Adrenal gland (tissue), 12 donors: ENCODE measurements around the gene STX8. TPM values are rescaled to one million over a fixed set of nuclear protein-coding genes. Genes with fewer than 3 reads are reported as not detected.

Experiments used
- DNase-seq, 7 donors: peaks; one replicate each; pipeline ENCODE4 v3.0.0-alpha.2; 2019 to 2020
- H3K27ac ChIP-seq, 5 donors: fragments of 200-600 bp; sonication (generic) in 4 of 5; 1 replicate in 3 of 5; 2 replicates in 2 of 5; pipeline versions ENCODE4 v1.5.1 to v1.8.0; 2016 to 2020; ENCODE audit warnings: mild to moderate bottlenecking in 1 of 5
- H3K27me3 ChIP-seq: fragments of 200-600 bp; 2 replicates; pipeline ENCODE4 v1.8.0; 2021
- H3K36me3 ChIP-seq, 2 donors: fragments of 200-600 bp; replicated peaks in 1 of 2; 1 replicate in 1 of 2; 2 replicates in 1 of 2; pipeline versions ENCODE4 v1.5.1 to v1.8.0; 2018 to 2022
- H3K4me1 ChIP-seq, 2 donors: fragments of 200-600 bp; replicated peaks in 1 of 2; 1 replicate in 1 of 2; 2 replicates in 1 of 2; pipeline versions ENCODE4 v1.5.1 to v1.8.0; 2018 to 2021
- H3K4me3 ChIP-seq, 4 donors: fragments of 200-600 bp; sonication (generic) in 3 of 4; one replicate each; pipeline ENCODE4 v1.5.1; 2016 to 2018
- H3K9me3 ChIP-seq, 3 donors: fragments of 200-600 bp; sonication (generic) in 1 of 3; replicated peaks in 1 of 3; 1 replicate in 2 of 3; 2 replicates in 1 of 3; pipeline versions ENCODE4 v1.5.1 to v1.8.0; 2016 to 2021
- CTCF ChIP-seq, 6 experiments: fragments of 450-650 bp in 4 of 6; fragments of 200-600 bp in 2 of 6; sonication (generic) in 1 of 6; IDR thresholded peaks; 1 replicate in 5 of 6; 2 replicates in 1 of 6; pipeline versions ENCODE4 v1.5.1 to v1.8.0; 2016 to 2021; ENCODE audit warnings: antibody characterized with exemption in 6 of 6, mild to moderate bottlenecking in 2 of 6, moderate library complexity in 1 of 6
- POLR2A ChIP-seq, 2 donors: fragments of 450-650 bp; IDR thresholded peaks; one replicate each; pipeline ENCODE4 v1.6.1; 2017; ENCODE audit warnings: antibody characterized with exemption in 2 of 2, mild to moderate bottlenecking in 2 of 2, moderate library complexity in 1 of 2
- WGBS, 4 donors: extraction: QIAGEN DNeasy Blood & Tissue Kit in 2 of 4; methylation state at CpG; one replicate each; pipeline versions ENCODE4 v1.1.5 to v1.1.7; 2013 to 2017; 5-methylcytosine and 5-hydroxymethylcytosine counted together
- intact Hi-C, 2 donors: fragments of 100-400 bp; cut with DNase I; formaldehyde crosslinking; loops; one replicate each; pipeline versions ENCODE4 v1.14.1 to v1.15.0; 2022 to 2023
- polyA plus RNA-seq, 3 donors: library from polyadenylated mRNA; stranded (reverse); fragments of 200-250 nt in 2 of 3; fragments of 350-450 nt in 1 of 3; fragmentation: Illumina TruSeq in 1 of 3; extraction: RNeasy Lipid Tissue Mini Kit (QIAGEN cat#74804) in 1 of 3; gene quantifications; one replicate each; pipeline ENCODE4 v1.2.3, GENCODE V29; 2013 to 2014
- total RNA-seq, 9 donors: library from RNA; depleted of rRNA in 4 of 9; stranded (reverse); fragments of >200 nt in 4 of 9; fragments of 120-200 nt in 1 of 9; fragmentation: NEBNext Ultra II Directional in 1 of 9; extraction: Animal tissue kit (Norgen Biotek cat#: 25700) in 1 of 9; gene quantifications; one replicate each; pipeline versions ENCODE4 v1.1.0 to v1.2.4, GENCODE V29; 2013 to 2023
- donor health status: healthy with polysubstance abuse.
- donor health status: Bipolar disorder and iron deficiency.
- donor health status: DM: yes; HTN: yes; CAD: no.
- donor health status: DM: no; HTN: no; CAD: no.
- donor health status: DM: no; HTN: no; CAD: no.
- donor health status: DM: yes; HTN: yes; CAD: no.

STX8 gene
- total and polyA plus RNA-seq, 12 donors, result 21.9 to 94.1 (median 72.3) TPM

DNA sequence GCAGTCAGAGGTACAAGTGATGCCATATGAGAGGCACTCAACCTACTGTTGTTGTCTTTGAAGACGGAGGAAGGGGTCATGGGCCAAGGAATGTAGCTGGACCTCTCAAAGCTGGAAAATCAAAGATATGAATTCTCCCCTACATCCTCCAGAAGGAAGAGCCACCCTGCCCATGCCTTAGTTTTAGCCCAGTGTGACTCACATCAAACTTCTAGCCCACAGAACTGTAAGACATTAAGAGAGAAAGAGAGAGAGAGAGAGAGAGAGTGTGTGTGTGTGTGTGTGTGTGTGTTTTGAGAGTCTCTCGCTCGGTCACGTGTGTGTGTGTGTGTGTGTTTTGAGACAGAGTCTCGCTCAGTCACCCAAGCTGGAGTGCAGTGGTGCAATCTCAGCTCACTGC, 87.1 kb downstream of the STX8 start:
- no peaks in the 10 kb centered on the region for H3K27me3 ChIP-seq
- H3K36me3 ChIP-seq, result peaks cover 0 to 7% of the 10 kb centered on the region in 2 donors
- H3K27ac ChIP-seq, result no peak overlapping the region
- no peak for DNase-seq
- 89 to 100% (median 95%) methylated on average over 5 of the region's 5 CpGs for WGBS, 4 donors
- intact Hi-C loops, result no loop called here
- no peak overlapping the region for H3K4me3 ChIP-seq
- H3K4me1 ChIP-seq, result no peaks in the 10 kb centered on the region
- H3K9me3 ChIP-seq, result peaks cover 0 to 6% (median 0%) of the 10 kb centered on the region in 3 donors
- TF ChIP-seq CTCF (IDR thresholded peaks at IDR 0.05), result no peak
- TF ChIP-seq POLR2A (IDR thresholded peaks at IDR 0.05), result no peak

DNA sequence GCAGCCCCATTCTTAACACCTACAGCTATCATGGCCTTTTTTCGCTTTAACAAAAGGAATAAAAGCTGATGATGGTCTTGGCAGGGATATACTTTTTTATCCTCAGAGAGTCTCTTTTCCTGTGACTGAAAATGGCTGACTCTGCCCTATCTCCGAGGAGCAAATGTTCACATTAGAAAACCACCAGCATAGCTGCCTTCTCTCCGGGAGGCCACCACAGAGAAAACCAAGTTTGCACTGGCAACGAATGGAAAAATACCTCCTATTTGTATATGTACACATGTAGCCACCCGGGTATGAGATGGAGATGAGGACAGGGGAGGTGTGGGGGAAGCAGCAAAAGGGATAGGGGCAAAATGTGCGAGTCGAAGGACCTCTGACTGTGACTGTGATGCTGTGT, 88.2 kb downstream of the STX8 start:
- H3K36me3 ChIP-seq, result peaks cover 0 to 7% of the 10 kb centered on the region in 2 donors
- no peak for DNase-seq
- peaks cover 0 to 6% (median 0%) of the 10 kb centered on the region in 3 donors for H3K9me3 ChIP-seq
- no peak for TF ChIP-seq POLR2A (IDR thresholded peaks at IDR 0.05)
- TF ChIP-seq CTCF (IDR thresholded peaks at IDR 0.05), result no peak
- intact Hi-C loops, result no loop called here
- no peaks in the 10 kb centered on the region for H3K27me3 ChIP-seq
- no peak overlapping the region for H3K27ac ChIP-seq
- 92 to 98% (median 93%) methylated on average over 7 of the region's 7 CpGs for WGBS, 4 donors
- H3K4me1 ChIP-seq, result no peaks in the 10 kb centered on the region
- H3K4me3 ChIP-seq, result no peak overlapping the region

DNA sequence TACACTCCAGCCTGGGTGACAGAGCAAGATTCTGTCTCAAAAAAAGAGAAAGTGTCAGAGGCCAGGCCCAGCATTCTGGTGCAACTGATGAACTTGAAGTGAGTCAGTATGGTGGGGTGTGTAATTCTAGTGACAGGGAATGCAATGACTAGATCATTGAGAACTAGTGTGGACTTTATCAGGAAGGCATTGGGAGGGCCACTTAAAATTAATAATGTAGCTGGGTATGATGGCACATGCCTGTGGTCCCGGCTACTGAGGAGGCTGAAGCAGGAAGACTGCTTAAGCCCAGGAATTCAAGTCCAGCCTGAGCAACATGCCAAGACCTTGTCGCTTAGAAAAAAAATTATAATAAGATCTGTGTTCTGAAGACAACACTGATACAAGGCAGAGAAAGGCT, 90.8 kb downstream of the STX8 start:
- no peaks in the 10 kb centered on the region for H3K27me3 ChIP-seq
- TF ChIP-seq POLR2A (IDR thresholded peaks at IDR 0.05) (no peak), CTCF (IDR thresholded peaks at IDR 0.05) (no peak)
- no peak overlapping the region for H3K4me3 ChIP-seq
- WGBS, 4 donors, result 92 to 97% (median 96%) methylated on average over 2 of the region's 2 CpGs
- no peaks in the 10 kb centered on the region for H3K4me1 ChIP-seq
- no peaks in the 10 kb centered on the region for H3K9me3 ChIP-seq
- H3K27ac ChIP-seq, result no peak overlapping the region
- DNase-seq, result no peak
- intact Hi-C loops, result no loop called here
- H3K36me3 ChIP-seq, result peaks cover 0 to 1% of the 10 kb centered on the region in 2 donors

DNA sequence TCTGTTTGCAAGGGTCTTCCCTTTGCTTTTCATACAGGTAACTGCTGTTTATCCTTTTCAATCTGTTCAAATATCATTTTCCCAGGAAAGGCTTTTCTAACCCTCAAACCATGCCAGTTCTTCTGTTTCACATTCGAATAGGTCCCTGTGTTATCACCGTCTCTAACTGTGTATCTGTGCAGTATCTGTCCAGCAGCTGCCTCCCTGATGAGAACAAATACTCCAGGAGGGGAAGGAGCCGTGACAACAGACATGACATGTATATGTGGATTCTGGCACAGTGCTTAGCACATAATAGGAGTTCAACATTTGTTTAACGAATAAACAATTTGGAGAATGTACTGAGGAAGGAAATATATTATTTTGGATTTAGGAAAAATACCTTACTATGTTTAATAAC, 95.7 kb downstream of the STX8 start:
- Histone ChIP-seq H3K27ac (no peak overlapping the region), H3K4me1 (no peaks in the 10 kb centered on the region), H3K36me3 (no peaks in the 10 kb centered on the region), H3K27me3 (no peaks in the 10 kb centered on the region), H3K9me3 (no peaks in the 10 kb centered on the region), H3K4me3 (no peak overlapping the region)
- intact Hi-C loops, result no loop called here
- TF ChIP-seq CTCF (IDR thresholded peaks at IDR 0.05), result no peak
- DNase-seq, result no peak
- WGBS, 4 donors, result 83 to 90% (median 87%) methylated on average over 4 of the region's 4 CpGs
